ENCODE results near the gene ASXL1.

Gene ASXL1

DNA sequence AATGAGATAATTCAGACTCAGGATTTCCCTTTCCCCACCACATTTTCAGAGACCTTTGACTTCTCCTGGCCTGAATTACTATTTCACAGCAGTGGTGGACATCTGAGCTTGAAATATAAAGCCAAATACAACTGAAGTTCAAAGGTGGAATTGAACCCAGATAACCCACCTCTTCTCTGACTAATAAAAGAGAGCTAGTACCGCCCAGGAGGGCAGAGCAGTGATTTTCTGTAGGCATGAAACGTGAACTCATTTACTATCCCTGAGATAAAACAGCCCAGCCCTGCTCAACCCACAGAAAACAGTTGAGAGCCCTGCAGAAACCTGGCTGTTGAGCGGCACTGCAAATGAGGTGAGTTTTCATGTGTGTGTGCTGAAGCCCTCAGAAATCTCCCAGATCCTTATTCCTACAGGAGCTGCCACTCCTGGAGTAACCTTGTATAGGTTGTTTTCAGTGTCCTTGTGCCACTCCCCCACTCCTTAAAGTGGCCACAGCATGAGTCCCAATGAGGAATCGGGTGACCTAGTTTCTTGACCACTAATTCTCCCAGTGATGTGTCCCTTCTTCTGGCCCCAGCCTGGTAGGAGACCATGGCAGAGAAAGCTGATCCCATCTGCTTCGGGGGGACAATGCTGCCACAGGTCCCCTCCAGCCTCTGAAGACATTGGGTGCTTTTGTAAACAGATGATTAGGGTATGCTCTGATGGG, 127.8 kb downstream of the ASXL1 start:
- Histone ChIP-seq H4K8ac (ENCODE audit: low read depth, low read length) (no peak overlapping the region), H3K23ac (ENCODE audit: low read depth, low read length, poor library complexity) (no peak overlapping the region), H2AK5ac (ENCODE audit: low read depth, low read length) (no peak overlapping the region), H3K9me3 (replicated peaks in 1 of 2; ENCODE audit: control insufficient read depth in 2 of 2, insufficient read depth in 1 of 2, low read depth in 1 of 2, low read length in 2 of 2) (no peaks in the 10 kb centered on the region), H2AFZ (ENCODE audit: low read length) (no peak overlapping the region), H3K4ac (ENCODE audit: low read length) (no peak overlapping the region), H3K4me2 (ENCODE audit: insufficient read depth, low read length, poor library complexity, severe bottlenecking) (no peak overlapping the region), H3K27ac (replicated peaks; ENCODE audit: low read length) (no peak overlapping the region), H2BK15ac (ENCODE audit: low read length) (no peak overlapping the region), H3K9ac (ENCODE audit: low read depth, low read length, poor library complexity) (no peak overlapping the region), H4K91ac (ENCODE audit: low read depth, low read length, poor library complexity) (no peak overlapping the region), H3K14ac (ENCODE audit: low read length) (no peak overlapping the region), H2BK120ac (ENCODE audit: low read depth, low read length) (no peak overlapping the region), H3K79me1 (ENCODE audit: low read depth, low read length) (peaks cover 1% of the 10 kb centered on the region), H2BK5ac (ENCODE audit: low read length) (no peak overlapping the region), H3K4me3 (ENCODE audit: low read length in 2 of 2) (no peak overlapping the region), H3K36me3 (replicated peaks in 1 of 2; ENCODE audit: control insufficient read depth in 2 of 2, insufficient read depth in 2 of 2, low read length in 2 of 2) (peaks cover 0 to 1% of the 10 kb centered on the region in 2 donors), H3K27me3 (ENCODE audit: control insufficient read depth in 3 of 3, insufficient read depth in 3 of 3, low read depth in 1 of 3, low read length in 3 of 3) (peaks cover 0 to 2% (median 0%) of the 10 kb centered on the region in 3 experiments), H3K18ac (ENCODE audit: low read length) (no peak overlapping the region), H2BK12ac (ENCODE audit: low read length) (no peak overlapping the region), H3K4me1 (ENCODE audit: control insufficient read depth in 2 of 2, insufficient read depth in 1 of 2, low read depth in 1 of 2, low read length in 2 of 2) (peaks cover 8 to 21% of the 10 kb centered on the region in 2 donors)
- no peak for DNase-seq (ENCODE audit: low spot score)
- no CpG with 5 or more reads among the region's 5 CpGs for WGBS, 2 donors (ENCODE audit: extremely low coverage in 2 of 2, insufficient read length in 2 of 2, insufficient replicate concordance in 1 of 2)

DNA sequence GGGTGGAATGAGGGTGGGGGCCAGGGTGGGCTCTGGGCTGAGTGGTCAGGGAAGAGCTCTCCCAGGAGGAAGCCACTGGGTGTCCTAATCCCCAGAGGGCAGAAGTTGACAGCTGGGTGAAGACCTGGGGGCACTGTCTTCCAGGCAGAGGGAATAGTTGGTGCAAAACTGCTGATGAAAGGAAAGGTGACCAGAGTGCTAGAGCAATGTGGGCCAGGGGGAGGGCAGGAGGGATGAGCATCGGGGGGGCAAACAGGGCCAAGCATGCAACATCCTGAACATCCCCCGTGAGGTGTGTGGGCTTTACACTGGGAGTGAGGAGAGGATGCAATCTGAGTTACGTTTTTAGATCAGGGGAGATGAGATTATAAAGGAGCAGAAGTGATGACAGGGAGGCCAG, 129.2 kb downstream of the ASXL1 start:
- Histone ChIP-seq H3K14ac (ENCODE audit: low read length) (no peak overlapping the region), H4K91ac (ENCODE audit: low read depth, low read length, poor library complexity) (no peak overlapping the region), H2BK5ac (ENCODE audit: low read length) (no peak overlapping the region), H3K9me3 (replicated peaks in 1 of 2; ENCODE audit: control insufficient read depth in 2 of 2, insufficient read depth in 1 of 2, low read depth in 1 of 2, low read length in 2 of 2) (no peaks in the 10 kb centered on the region), H3K4ac (ENCODE audit: low read length) (no peak overlapping the region), H2BK15ac (ENCODE audit: low read length) (no peak overlapping the region), H3K36me3 (replicated peaks in 1 of 2; ENCODE audit: control insufficient read depth in 2 of 2, insufficient read depth in 2 of 2, low read length in 2 of 2) (no peaks in the 10 kb centered on the region), H2AK5ac (ENCODE audit: low read depth, low read length) (no peak overlapping the region), H3K79me1 (ENCODE audit: low read depth, low read length) (no peaks in the 10 kb centered on the region), H2BK120ac (ENCODE audit: low read depth, low read length) (no peak overlapping the region), H3K9ac (ENCODE audit: low read depth, low read length, poor library complexity) (no peak overlapping the region), H4K8ac (ENCODE audit: low read depth, low read length) (no peak overlapping the region), H2BK12ac (ENCODE audit: low read length) (no peak overlapping the region), H3K4me3 (ENCODE audit: low read length in 2 of 2) (no peak overlapping the region), H3K27ac (replicated peaks; ENCODE audit: low read length) (no peak overlapping the region), H3K23ac (ENCODE audit: low read depth, low read length, poor library complexity) (no peak overlapping the region), H3K18ac (ENCODE audit: low read length) (no peak overlapping the region), H3K4me1 (ENCODE audit: control insufficient read depth in 2 of 2, insufficient read depth in 1 of 2, low read depth in 1 of 2, low read length in 2 of 2) (peaks cover 0 to 9% of the 10 kb centered on the region in 2 donors), H2AFZ (ENCODE audit: low read length) (no peak overlapping the region), H3K4me2 (ENCODE audit: insufficient read depth, low read length, poor library complexity, severe bottlenecking) (no peak overlapping the region), H3K27me3 (ENCODE audit: control insufficient read depth in 3 of 3, insufficient read depth in 3 of 3, low read depth in 1 of 3, low read length in 3 of 3) (peaks cover 0 to 2% (median 0%) of the 10 kb centered on the region in 3 experiments)
- DNase-seq (ENCODE audit: low spot score): no peak
- WGBS, 2 donors (ENCODE audit: extremely low coverage in 2 of 2, insufficient read length in 2 of 2, insufficient replicate concordance in 1 of 2): no CpG with 5 or more reads among the region's 3 CpGs

GRCh38 chr20:32488066-32488838, 130.1 kb downstream of the ASXL1 start:
- Histone ChIP-seq H2BK5ac (ENCODE audit: low read length) (no peak overlapping the region), H3K27me3 (ENCODE audit: control insufficient read depth in 3 of 3, insufficient read depth in 3 of 3, low read depth in 1 of 3, low read length in 3 of 3) (peaks cover 0 to 2% (median 0%) of the 10 kb centered on the region in 3 experiments), H2BK120ac (ENCODE audit: low read depth, low read length) (no peak overlapping the region), H3K79me1 (ENCODE audit: low read depth, low read length) (no peaks in the 10 kb centered on the region), H3K36me3 (replicated peaks in 1 of 2; ENCODE audit: control insufficient read depth in 2 of 2, insufficient read depth in 2 of 2, low read length in 2 of 2) (no peaks in the 10 kb centered on the region), H3K23ac (ENCODE audit: low read depth, low read length, poor library complexity) (no peak overlapping the region), H3K4me1 (ENCODE audit: control insufficient read depth in 2 of 2, insufficient read depth in 1 of 2, low read depth in 1 of 2, low read length in 2 of 2) (peaks cover 0 to 13% of the 10 kb centered on the region in 2 donors), H4K8ac (ENCODE audit: low read depth, low read length) (no peak overlapping the region), H4K91ac (ENCODE audit: low read depth, low read length, poor library complexity) (no peak overlapping the region), H3K4me3 (ENCODE audit: low read length in 2 of 2) (no peak overlapping the region), H3K9ac (ENCODE audit: low read depth, low read length, poor library complexity) (no peak overlapping the region), H3K4me2 (ENCODE audit: insufficient read depth, low read length, poor library complexity, severe bottlenecking) (no peak overlapping the region), H3K4ac (ENCODE audit: low read length) (no peak overlapping the region), H3K9me3 (replicated peaks in 1 of 2; ENCODE audit: control insufficient read depth in 2 of 2, insufficient read depth in 1 of 2, low read depth in 1 of 2, low read length in 2 of 2) (no peaks in the 10 kb centered on the region), H2BK12ac (ENCODE audit: low read length) (no peak overlapping the region), H2AFZ (ENCODE audit: low read length) (no peak overlapping the region), H2AK5ac (ENCODE audit: low read depth, low read length) (no peak overlapping the region), H2BK15ac (ENCODE audit: low read length) (no peak overlapping the region), H3K27ac (replicated peaks; ENCODE audit: low read length) (no peak overlapping the region), H3K18ac (ENCODE audit: low read length) (no peak overlapping the region), H3K14ac (ENCODE audit: low read length) (no peak overlapping the region)
- no CpG with 5 or more reads among the region's 7 CpGs for WGBS, 2 donors (ENCODE audit: extremely low coverage in 2 of 2, insufficient read length in 2 of 2, insufficient replicate concordance in 1 of 2)
- no peak for DNase-seq (ENCODE audit: low spot score)
